ENCODE data around the gene TXNDC8. TPM values are rescaled to one million over a fixed set of nuclear protein-coding genes. Genes with fewer than 3 reads are reported as not detected.

TXNDC8 gene
- total and polyA plus RNA-seq, 2 of the 13 experiments (the other 11 are each of a cell fraction or from before 2014, with no cell fraction given), result not detected

- TF ChIP-seq PRDM15 (CRISPR knock-in tag; IDR thresholded peaks at IDR 0.05) (no peak), SP1 (IDR thresholded peaks at IDR 0.05) (no peak), SP1 (CRISPR knock-in tag; IDR thresholded peaks at IDR 0.05) (no peak), HMGXB4 (CRISPR knock-in tag; IDR thresholded peaks at IDR 0.05; ENCODE audit: borderline replicate concordance in 1 of 2, low read depth in 1 of 2) (peak in 1 of 2 experiments; percentile 77; a peak in 2 of 4 replicates), RAD51 (IDR thresholded peaks at IDR 0.05; ENCODE audit: borderline replicate concordance) (no peak), HNRNPK (IDR thresholded peaks at IDR 0.05; ENCODE audit: low read depth, low read length, poor library complexity, severe bottlenecking) (no peak), RBFOX2 (IDR thresholded peaks at IDR 0.05; ENCODE audit: low read depth, low read length) (peak; percentile 68), ZBTB3 (CRISPR knock-in tag; IDR thresholded peaks at IDR 0.05; ENCODE audit: borderline replicate concordance, low read depth) (no peak), PHF8 (CRISPR knock-in tag; IDR thresholded peaks at IDR 0.05) (peak; percentile 66), HBP1 (CRISPR knock-in tag; IDR thresholded peaks at IDR 0.05; ENCODE audit: low read depth) (peak; percentile 27; the same call in 1 of the 2 replicates), PRPF4 (IDR thresholded peaks at IDR 0.05; ENCODE audit: low read depth, low read length, poor library complexity, severe bottlenecking) (no peak), HOXA9 (CRISPR knock-in tag; IDR thresholded peaks at IDR 0.05; ENCODE audit: borderline replicate concordance) (0 out of 2 replicates have a peak, but pooled peaks have one; percentile 23), NAIF1 (CRISPR knock-in tag; IDR thresholded peaks at IDR 0.05; ENCODE audit: borderline replicate concordance) (0 out of 2 replicates have a peak, but pooled peaks have one; percentile 21), ZNF432 (CRISPR knock-in tag; IDR thresholded peaks at IDR 0.05; ENCODE audit: borderline replicate concordance) (peak; percentile 75; the same call in 1 of the 2 replicates), ZFY (CRISPR knock-in tag; IDR thresholded peaks at IDR 0.05) (peak; percentile 74; the same call in 1 of the 2 replicates), MXD3 (CRISPR knock-in tag; IDR thresholded peaks at IDR 0.05) (peak; percentile 61; the same call in 1 of the 2 replicates), USF2 (IDR thresholded peaks at IDR 0.05; ENCODE audit: low read depth, low read length) (no peak), USF2 (CRISPR knock-in tag; IDR thresholded peaks at IDR 0.05; ENCODE audit: borderline replicate concordance) (peak; percentile 43; the same call in 1 of the 2 replicates)
Observed at GRCh38 chr9:110255463-110256379, 81.9 kb downstream of the TXNDC8 start (continued).

Measured in HepG2 (cell line).